Measurements from ENCODE around the gene CHPT1.
A peak's percentile ranks its signal among the peaks of the same experiment; 100 is the strongest.
"Not testable (repeated sequence)": the region's sequence is repeated elsewhere in the genome, so short reads cannot be mapped to it uniquely, and the experiment has no call there.

CHPT1 gene

DNA sequence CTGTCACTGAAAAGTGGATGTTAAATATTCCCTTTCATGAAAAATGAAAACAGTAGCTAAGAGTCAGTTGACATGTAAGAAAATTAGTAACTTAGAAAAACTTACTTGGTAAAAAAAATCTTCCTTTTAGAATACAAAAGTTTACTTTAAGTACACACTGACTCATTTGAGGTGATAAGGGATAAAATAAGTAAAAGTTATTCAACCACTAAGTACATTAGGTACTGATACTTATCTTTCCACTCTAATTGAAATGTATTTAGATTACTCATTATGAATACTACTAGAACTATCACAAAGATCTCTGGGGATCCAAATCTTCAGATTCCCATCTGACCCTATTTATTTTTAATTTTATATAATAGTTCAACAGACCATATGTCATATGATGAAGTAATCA lies 29.7 kb downstream of the CHPT1 start:
- Histone ChIP-seq H3K4me2 (ENCODE audit: low read length) (no peak overlapping the region), H3K4me1 (ENCODE audit: insufficient read depth, low read length, severe bottlenecking) (peaks cover under 1% of the 10 kb centered on the region), H3K9ac (ENCODE audit: low read length) (no peak overlapping the region), H2AFZ (ENCODE audit: low read length) (no peak overlapping the region), H3K9me2 (ENCODE audit: low read depth, low read length) (no peaks in the 10 kb centered on the region), H3K27ac (ENCODE audit: low read depth, low read length, poor library complexity, severe bottlenecking) (no peak overlapping the region), H4K20me1 (ENCODE audit: insufficient read depth, low read length) (no peaks in the 10 kb centered on the region), H3K27me3 (ENCODE audit: insufficient read depth, low read length) (no peaks in the 10 kb centered on the region), H3K79me2 (ENCODE audit: insufficient read depth, low read length) (no peaks in the 10 kb centered on the region), H3F3A (ENCODE audit: insufficient read depth, low read length) (no peaks in the 10 kb centered on the region; the same call in 1 of the 2 replicates), H3K4me3 (ENCODE audit: low read depth, low read length, poor library complexity, severe bottlenecking) (no peak overlapping the region), H3K36me3 (ENCODE audit: insufficient read depth, low read length) (peaks cover 89% of the 10 kb centered on the region), H3K9me3 (ENCODE audit: low read length) (no peaks in the 10 kb centered on the region)
- TF ChIP-seq CTCF (IDR thresholded peaks at IDR 0.05; ENCODE audit: low read length), result no peak
- TF ChIP-seq EZH2 (IDR thresholded peaks at IDR 0.05; ENCODE audit: borderline replicate concordance, low read length), result no peak

DNA sequence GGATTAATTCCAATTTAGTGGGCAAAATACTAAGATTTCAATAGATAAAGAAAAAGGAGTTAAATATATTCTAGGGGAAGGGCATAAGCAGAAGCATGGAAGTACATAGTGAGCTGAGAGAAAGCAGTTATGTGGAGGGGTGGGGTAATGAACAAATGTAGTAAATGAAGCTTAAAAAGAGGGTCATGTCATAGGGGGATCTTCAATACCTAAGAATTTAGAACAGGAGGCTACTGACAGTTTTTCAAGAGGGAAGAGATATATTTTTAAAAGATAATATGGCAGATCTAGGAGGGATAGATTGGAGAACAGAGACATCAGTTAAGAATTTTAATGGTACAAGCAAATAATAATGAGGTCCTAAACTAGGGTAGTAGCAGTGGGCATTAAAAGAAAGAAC lies 32.4 kb downstream of the CHPT1 start:
- Histone ChIP-seq H3K4me3 (ENCODE audit: low read depth, low read length, poor library complexity, severe bottlenecking) (no peak overlapping the region), H3K36me3 (ENCODE audit: insufficient read depth, low read length) (peaks cover 94% of the 10 kb centered on the region), H3K4me2 (ENCODE audit: low read length) (no peak overlapping the region), H3K27ac (ENCODE audit: low read depth, low read length, poor library complexity, severe bottlenecking) (no peak overlapping the region), H4K20me1 (ENCODE audit: insufficient read depth, low read length) (no peaks in the 10 kb centered on the region), H3K4me1 (ENCODE audit: insufficient read depth, low read length, severe bottlenecking) (peaks cover 17% of the 10 kb centered on the region), H3K27me3 (ENCODE audit: insufficient read depth, low read length) (no peaks in the 10 kb centered on the region), H2AFZ (ENCODE audit: low read length) (no peak overlapping the region), H3K79me2 (ENCODE audit: insufficient read depth, low read length) (no peaks in the 10 kb centered on the region), H3K9ac (ENCODE audit: low read length) (no peak overlapping the region), H3K9me3 (ENCODE audit: low read length) (no peaks in the 10 kb centered on the region), H3K9me2 (ENCODE audit: low read depth, low read length) (no peaks in the 10 kb centered on the region), H3F3A (ENCODE audit: insufficient read depth, low read length) (no peaks in the 10 kb centered on the region; the same call in 1 of the 2 replicates)
- no peak for TF ChIP-seq CTCF (IDR thresholded peaks at IDR 0.05; ENCODE audit: low read length)

DNA sequence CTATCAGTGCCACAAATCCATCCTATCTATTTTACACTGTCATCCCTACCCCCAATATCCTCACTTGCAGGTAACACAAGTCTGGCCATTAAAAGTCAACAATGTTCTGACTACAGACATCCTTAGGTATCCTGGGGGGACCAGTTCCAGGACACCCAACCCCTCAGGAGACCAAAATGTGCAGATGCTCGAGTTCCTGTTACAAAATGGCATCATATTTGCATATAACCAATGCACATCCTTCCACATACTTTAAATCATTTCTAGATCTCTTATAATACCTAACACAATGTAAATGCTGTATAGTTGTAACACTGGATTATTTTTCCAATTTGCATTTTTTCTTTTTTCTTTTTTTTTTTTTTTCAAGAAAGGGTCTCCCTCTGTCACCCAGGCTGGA lies 34.9 kb downstream of the CHPT1 start:
- Histone ChIP-seq H3K9me3 (ENCODE audit: low read length) (no peaks in the 10 kb centered on the region), H4K20me1 (ENCODE audit: insufficient read depth, low read length) (no peaks in the 10 kb centered on the region), H3K36me3 (ENCODE audit: insufficient read depth, low read length) (peaks cover 76% of the 10 kb centered on the region)

GRCh38 chr12:101733166-101733565 lies 35.7 kb downstream of the CHPT1 start:
- peaks cover 33% of the 10 kb centered on the region for H3K4me1 ChIP-seq (ENCODE audit: insufficient read depth, low read length, severe bottlenecking)
- no peak overlapping the region for H2AFZ ChIP-seq (ENCODE audit: low read length)
- no peak overlapping the region for H3K4me2 ChIP-seq (ENCODE audit: low read length)
- no peak overlapping the region for H3K4me3 ChIP-seq (ENCODE audit: low read depth, low read length, poor library complexity, severe bottlenecking)
- no peaks in the 10 kb centered on the region; the same call in 1 of the 2 replicates for H3F3A ChIP-seq (ENCODE audit: insufficient read depth, low read length)
- no peak overlapping the region for H3K9ac ChIP-seq (ENCODE audit: low read length)
- no peaks in the 10 kb centered on the region for H4K20me1 ChIP-seq (ENCODE audit: insufficient read depth, low read length)
- H3K9me3 ChIP-seq (ENCODE audit: low read length), result no peaks in the 10 kb centered on the region
- peak overlapping the region; percentile 69 for H3K27ac ChIP-seq (ENCODE audit: low read depth, low read length, poor library complexity, severe bottlenecking)
- no peaks in the 10 kb centered on the region for H3K27me3 ChIP-seq (ENCODE audit: insufficient read depth, low read length)
- peaks cover 77% of the 10 kb centered on the region for H3K36me3 ChIP-seq (ENCODE audit: insufficient read depth, low read length)
- H3K79me2 ChIP-seq (ENCODE audit: insufficient read depth, low read length), result no peaks in the 10 kb centered on the region
- TF ChIP-seq CTCF (IDR thresholded peaks at IDR 0.05; ENCODE audit: low read length) (no peak), EZH2 (IDR thresholded peaks at IDR 0.05; ENCODE audit: borderline replicate concordance, low read length) (no peak)
- no peaks in the 10 kb centered on the region for H3K9me2 ChIP-seq (ENCODE audit: low read depth, low read length)

More for the DNA sequence above, 34.9 kb downstream of the CHPT1 start:
- H3K9ac ChIP-seq (ENCODE audit: low read length), result no peak overlapping the region
- H3K4me2 ChIP-seq (ENCODE audit: low read length), result no peak overlapping the region
- H3K79me2 ChIP-seq (ENCODE audit: insufficient read depth, low read length), result no peaks in the 10 kb centered on the region
- H3K9me2 ChIP-seq (ENCODE audit: low read depth, low read length), result no peaks in the 10 kb centered on the region
- no peak for TF ChIP-seq EZH2 (IDR thresholded peaks at IDR 0.05; ENCODE audit: borderline replicate concordance, low read length)
- H2AFZ ChIP-seq (ENCODE audit: low read length), result no peak overlapping the region
- H3K27ac ChIP-seq (ENCODE audit: low read depth, low read length, poor library complexity, severe bottlenecking), result peak overlapping the region; percentile 69
- H3F3A ChIP-seq (ENCODE audit: insufficient read depth, low read length), result no peaks in the 10 kb centered on the region; the same call in 1 of the 2 replicates
- no peak overlapping the region for H3K4me3 ChIP-seq (ENCODE audit: low read depth, low read length, poor library complexity, severe bottlenecking)
- H3K27me3 ChIP-seq (ENCODE audit: insufficient read depth, low read length), result no peaks in the 10 kb centered on the region
- peaks cover 28% of the 10 kb centered on the region for H3K4me1 ChIP-seq (ENCODE audit: insufficient read depth, low read length, severe bottlenecking)

DNA sequence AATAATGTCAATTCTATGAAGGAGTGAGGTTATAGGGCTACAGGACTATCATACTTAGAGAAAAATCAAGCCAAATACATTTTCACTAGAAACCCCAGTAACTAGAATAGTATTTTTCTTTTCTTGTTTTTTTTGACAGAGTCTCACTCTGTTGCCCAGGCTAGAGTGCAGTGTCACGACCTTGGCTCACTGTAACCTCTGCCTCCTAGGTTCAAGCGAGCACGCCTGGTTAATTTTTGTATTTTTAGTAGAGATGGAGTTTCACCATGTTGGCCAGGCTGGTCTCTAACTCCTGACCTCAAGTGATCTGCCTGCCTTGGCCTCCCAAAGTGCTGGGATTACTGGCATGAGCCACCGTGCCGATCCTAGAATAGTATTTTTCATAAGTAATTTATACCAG lies 37.0 kb downstream of the CHPT1 start:
- not testable (repeated sequence) for H3K9me2 ChIP-seq (ENCODE audit: low read depth, low read length); H3K27ac ChIP-seq (ENCODE audit: low read depth, low read length, poor library complexity, severe bottlenecking); H3K27me3 ChIP-seq (ENCODE audit: insufficient read depth, low read length); H2AFZ ChIP-seq (ENCODE audit: low read length); H3K4me2 ChIP-seq (ENCODE audit: low read length); H3K9me3 ChIP-seq (ENCODE audit: low read length); H3F3A ChIP-seq (ENCODE audit: insufficient read depth, low read length); H3K79me2 ChIP-seq (ENCODE audit: insufficient read depth, low read length); H4K20me1 ChIP-seq (ENCODE audit: insufficient read depth, low read length); H3K9ac ChIP-seq (ENCODE audit: low read length); H3K4me3 ChIP-seq (ENCODE audit: low read depth, low read length, poor library complexity, severe bottlenecking)
- Histone ChIP-seq H3K36me3 (ENCODE audit: insufficient read depth, low read length) (peaks cover 76% of the 10 kb centered on the region), H3K4me1 (ENCODE audit: insufficient read depth, low read length, severe bottlenecking) (peaks cover 33% of the 10 kb centered on the region)

All from OCI-LY1 (cell line).